ENCODE results near the gene WDSUB1. TPM values are rescaled to one million over a fixed set of nuclear protein-coding genes. Genes with fewer than 3 reads are reported as not detected.

WDSUB1 gene
- total and polyA plus RNA-seq, 4 donors = 5.2 to 11.3 (median 8.6) TPM

GRCh38 chr2:159219394-159219998, 67.0 kb downstream of the WDSUB1 start:
- intact Hi-C loops (cut with DNase I) = no loop called here
- DNase-seq (no peak), ATAC-seq (ENCODE audit: low FRiP score) (no peak)
- Histone ChIP-seq H3K4me1 (ENCODE audit: control insufficient read depth in 1 of 2, insufficient read depth in 2 of 2, low read length in 2 of 2) (no peaks in the 10 kb centered on the region), H3K27ac (ENCODE audit: low read depth in 1 of 2, low read length in 2 of 2) (no peak overlapping the region), H3K27me3 (ENCODE audit: control insufficient read depth in 1 of 2, insufficient read depth in 2 of 2, low read length in 1 of 2) (no peaks in the 10 kb centered on the region), H3K4me3 (ENCODE audit: low read length in 2 of 2) (no peak overlapping the region), H3K9me3 (ENCODE audit: control insufficient read depth, low read length) (no peaks in the 10 kb centered on the region), H3K36me3 (ENCODE audit: control insufficient read depth in 1 of 2, insufficient read depth in 2 of 2, low read length in 1 of 2) (peaks cover 2 to 8% of the 10 kb centered on the region in 2 donors)
- WGBS, 2 donors = 92 to 96% methylated on average over 8 of the region's 8 CpGs

- Histone ChIP-seq H3K27me3 (ENCODE audit: control insufficient read depth in 1 of 2, insufficient read depth in 2 of 2, low read length in 1 of 2) (no peaks in the 10 kb centered on the region), H3K36me3 (ENCODE audit: control insufficient read depth in 1 of 2, insufficient read depth in 2 of 2, low read length in 1 of 2) (peaks cover 2 to 4% of the 10 kb centered on the region in 2 donors), H3K9me3 (ENCODE audit: control insufficient read depth, low read length) (no peaks in the 10 kb centered on the region), H3K27ac (ENCODE audit: low read depth in 1 of 2, low read length in 2 of 2) (no peak overlapping the region), H3K4me3 (ENCODE audit: low read length in 2 of 2) (no peak overlapping the region), H3K4me1 (ENCODE audit: control insufficient read depth in 1 of 2, insufficient read depth in 2 of 2, low read length in 2 of 2) (no peaks in the 10 kb centered on the region)
- no peak for DNase-seq
- no peak for ATAC-seq (ENCODE audit: low FRiP score)
- intact Hi-C loops (cut with DNase I) = no loop called here
- 90 to 91% methylated on average over 6 of the region's 6 CpGs for WGBS, 2 donors
Observed at GRCh38 chr2:159218389-159218788, 68.1 kb downstream of the WDSUB1 start.

DNA sequence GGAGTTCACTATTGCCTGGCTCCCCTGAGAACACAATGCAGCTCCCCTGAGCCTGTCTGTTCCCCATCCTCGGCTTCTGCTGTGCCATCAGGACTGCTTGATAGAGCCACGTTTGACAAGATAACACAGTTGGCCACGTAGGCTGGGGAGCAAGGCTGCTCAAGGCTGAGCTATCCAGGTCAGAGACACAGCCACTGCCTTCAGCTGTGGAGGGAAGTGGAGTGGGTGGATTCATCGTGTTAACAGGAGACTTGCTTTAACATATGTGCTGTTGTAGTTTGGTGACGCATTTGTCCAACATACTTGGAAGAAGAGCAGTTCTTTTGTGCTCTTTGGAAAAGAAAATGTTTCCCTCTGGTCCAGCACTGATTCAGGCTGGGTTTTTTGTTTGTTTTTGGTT, 68.8 kb downstream of the WDSUB1 start:
- Histone ChIP-seq H3K4me1 (ENCODE audit: control insufficient read depth in 1 of 2, insufficient read depth in 2 of 2, low read length in 2 of 2) (no peaks in the 10 kb centered on the region), H3K9me3 (ENCODE audit: control insufficient read depth, low read length) (no peaks in the 10 kb centered on the region), H3K27me3 (ENCODE audit: control insufficient read depth in 1 of 2, insufficient read depth in 2 of 2, low read length in 1 of 2) (no peaks in the 10 kb centered on the region), H3K36me3 (ENCODE audit: control insufficient read depth in 1 of 2, insufficient read depth in 2 of 2, low read length in 1 of 2) (peaks cover 2 to 4% of the 10 kb centered on the region in 2 donors), H3K27ac (ENCODE audit: low read depth in 1 of 2, low read length in 2 of 2) (no peak overlapping the region), H3K4me3 (ENCODE audit: low read length in 2 of 2) (no peak overlapping the region)
- WGBS, 2 donors = 67 to 73% methylated on average over 5 of the region's 5 CpGs
- DNase-seq (no peak), ATAC-seq (ENCODE audit: low FRiP score) (peak; percentile 21)
- intact Hi-C loops (cut with DNase I) = no loop called here

GRCh38 chr2:159215116-159215515, 71.4 kb downstream of the WDSUB1 start:
- no peaks in the 10 kb centered on the region for H3K9me3 ChIP-seq (ENCODE audit: control insufficient read depth, low read length)
- 90 to 94% methylated on average over 7 of the region's 7 CpGs for WGBS, 2 donors
- DNase-seq (no peak), ATAC-seq (ENCODE audit: low FRiP score) (no peak)
- H3K4me3 ChIP-seq (ENCODE audit: low read length in 2 of 2) = no peak overlapping the region
- intact Hi-C loops (cut with DNase I) = no loop called here
- H3K4me1 ChIP-seq (ENCODE audit: control insufficient read depth in 1 of 2, insufficient read depth in 2 of 2, low read length in 2 of 2) = no peaks in the 10 kb centered on the region
- H3K27me3 ChIP-seq (ENCODE audit: control insufficient read depth in 1 of 2, insufficient read depth in 2 of 2, low read length in 1 of 2) = no peaks in the 10 kb centered on the region
- H3K27ac ChIP-seq (ENCODE audit: low read depth in 1 of 2, low read length in 2 of 2) = no peak overlapping the region
- H3K36me3 ChIP-seq (ENCODE audit: control insufficient read depth in 1 of 2, insufficient read depth in 2 of 2, low read length in 1 of 2) = peaks cover 0 to 4% of the 10 kb centered on the region in 2 donors

DNA sequence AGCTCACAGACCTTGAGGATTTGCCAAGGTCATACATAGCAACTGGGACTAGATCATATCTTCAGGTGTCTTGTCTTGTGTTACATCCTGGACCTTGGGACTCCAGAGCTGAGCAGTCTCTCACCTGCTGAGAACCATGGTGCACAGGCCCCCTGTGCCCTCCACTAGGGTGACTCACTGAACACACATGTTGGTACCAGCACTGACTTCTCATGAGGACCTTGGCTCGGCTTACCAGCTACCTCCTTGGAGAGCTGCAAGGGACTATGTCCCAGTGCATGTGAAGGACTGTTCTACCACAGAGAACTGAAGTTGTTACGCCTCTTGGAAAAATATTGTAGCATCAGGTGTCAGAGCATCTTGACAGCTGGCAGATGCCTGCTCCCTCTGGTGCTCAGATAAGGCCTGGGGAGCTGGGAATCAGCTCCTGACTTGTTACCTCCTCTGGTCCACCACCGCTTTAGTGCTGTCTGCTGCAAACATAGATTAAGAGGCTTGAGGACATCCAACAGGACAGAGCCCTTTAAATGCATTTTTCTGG, 72.1 kb downstream of the WDSUB1 start:
- no peaks in the 10 kb centered on the region for H3K4me1 ChIP-seq (ENCODE audit: control insufficient read depth in 1 of 2, insufficient read depth in 2 of 2, low read length in 2 of 2)
- ATAC-seq (ENCODE audit: low FRiP score) = no peak
- H3K9me3 ChIP-seq (ENCODE audit: control insufficient read depth, low read length) = no peaks in the 10 kb centered on the region
- intact Hi-C loops (cut with DNase I) = no loop called here
- no peak overlapping the region for H3K4me3 ChIP-seq (ENCODE audit: low read length in 2 of 2)
- peaks cover 0 to 2% of the 10 kb centered on the region in 2 donors for H3K36me3 ChIP-seq (ENCODE audit: control insufficient read depth in 1 of 2, insufficient read depth in 2 of 2, low read length in 1 of 2)
- H3K27ac ChIP-seq (ENCODE audit: low read depth in 1 of 2, low read length in 2 of 2) = no peak overlapping the region
- H3K27me3 ChIP-seq (ENCODE audit: control insufficient read depth in 1 of 2, insufficient read depth in 2 of 2, low read length in 1 of 2) = no peaks in the 10 kb centered on the region
- DNase-seq = no peak
- WGBS, 2 donors = 79 to 91% methylated on average over 3 of the region's 3 CpGs

- no peaks in the 10 kb centered on the region for H3K9me3 ChIP-seq (ENCODE audit: control insufficient read depth, low read length)
- no peaks in the 10 kb centered on the region for H3K27me3 ChIP-seq (ENCODE audit: control insufficient read depth in 1 of 2, insufficient read depth in 2 of 2, low read length in 1 of 2)
- no peak overlapping the region for H3K4me3 ChIP-seq (ENCODE audit: low read length in 2 of 2)
- intact Hi-C loops (cut with DNase I) = no loop called here
- WGBS, 2 donors = 85 to 89% methylated on average over 5 of the region's 5 CpGs
- ATAC-seq (ENCODE audit: low FRiP score) (no peak), DNase-seq (no peak)
- no peak overlapping the region for H3K27ac ChIP-seq (ENCODE audit: low read depth in 1 of 2, low read length in 2 of 2)
- peaks cover 0 to 2% of the 10 kb centered on the region in 2 donors for H3K4me1 ChIP-seq (ENCODE audit: control insufficient read depth in 1 of 2, insufficient read depth in 2 of 2, low read length in 2 of 2)
- peaks cover 0 to 2% of the 10 kb centered on the region in 2 donors for H3K36me3 ChIP-seq (ENCODE audit: control insufficient read depth in 1 of 2, insufficient read depth in 2 of 2, low read length in 1 of 2)
Observed at GRCh38 chr2:159213296-159213695, 73.2 kb downstream of the WDSUB1 start.

GRCh38 chr2:159211447-159212396, 74.8 kb downstream of the WDSUB1 start:
- Histone ChIP-seq H3K4me3 (ENCODE audit: low read length in 2 of 2) (no peak overlapping the region), H3K36me3 (ENCODE audit: control insufficient read depth in 1 of 2, insufficient read depth in 2 of 2, low read length in 1 of 2) (no peaks in the 10 kb centered on the region), H3K9me3 (ENCODE audit: control insufficient read depth, low read length) (no peaks in the 10 kb centered on the region), H3K27me3 (ENCODE audit: control insufficient read depth in 1 of 2, insufficient read depth in 2 of 2, low read length in 1 of 2) (no peaks in the 10 kb centered on the region), H3K4me1 (ENCODE audit: control insufficient read depth in 1 of 2, insufficient read depth in 2 of 2, low read length in 2 of 2) (peaks cover 0 to 2% of the 10 kb centered on the region in 2 donors), H3K27ac (ENCODE audit: low read depth in 1 of 2, low read length in 2 of 2) (peak overlapping the region in 1 of 2 donors; percentile 42)
- DNase-seq = no peak
- no peak for ATAC-seq (ENCODE audit: low FRiP score)
- WGBS, 2 donors = 38 to 42% methylated on average over 14 of the region's 14 CpGs
- intact Hi-C loops (cut with DNase I) = no loop called here

- no peak for DNase-seq
- no peaks in the 10 kb centered on the region for H3K27me3 ChIP-seq (ENCODE audit: control insufficient read depth in 1 of 2, insufficient read depth in 2 of 2, low read length in 1 of 2)
- peak; percentile 30 for ATAC-seq (ENCODE audit: low FRiP score)
- peak overlapping the region in 1 of 2 donors; percentile 69 for H3K27ac ChIP-seq (ENCODE audit: low read depth in 1 of 2, low read length in 2 of 2)
- H3K4me1 ChIP-seq (ENCODE audit: control insufficient read depth in 1 of 2, insufficient read depth in 2 of 2, low read length in 2 of 2) = peaks cover 0 to 2% of the 10 kb centered on the region in 2 donors
- H3K4me3 ChIP-seq (ENCODE audit: low read length in 2 of 2) = no peak overlapping the region
- no peaks in the 10 kb centered on the region for H3K36me3 ChIP-seq (ENCODE audit: control insufficient read depth in 1 of 2, insufficient read depth in 2 of 2, low read length in 1 of 2)
- intact Hi-C loops (cut with DNase I) = no loop called here
- WGBS, 2 donors = 62 to 71% methylated on average over 15 of the region's 15 CpGs
- no peaks in the 10 kb centered on the region for H3K9me3 ChIP-seq (ENCODE audit: control insufficient read depth, low read length)
Observed at GRCh38 chr2:159209341-159210306, 76.9 kb downstream of the WDSUB1 start.
